Stimulated activated CD4-positive, alpha-beta T cell treated with anti-CD3 and anti-CD28 coated beads, Interleukin-15, amount 100 ng/mL, for 1 hour (primary cell): Measurements from ENCODE around the gene ASMTL.
"Not testable (repeated sequence)": the region's sequence is repeated elsewhere in the genome, so short reads cannot be mapped to it uniquely, and the experiment has no call there.

Experiments
- DNase-seq, 2 donors: peaks; one replicate each; pipeline ENCODE4 v3.0.0-alpha.2; 2020; ENCODE audit warnings: low read depth in 1 of 2, low spot score in 1 of 2

Gene ASMTL

GRCh38 chrX:1452516-1453394 lies at the start of gene ASMTL:
ASMTL (minus strand) TSS chrX:1452909; CDS start chrX:1452840, 69 bp downstream.
- DNase-seq, result peak; percentile 100

GRCh38 chrX:1502241-1502640 lies 49.5 kb upstream of the ASMTL start:
- DNase-seq, result no peak

GRCh38 chrX:1500701-1501624 lies 48.3 kb upstream of the ASMTL start:
- no peak for DNase-seq

GRCh38 chrX:1496076-1496475 lies 43.4 kb upstream of the ASMTL start:
- DNase-seq, result no peak

GRCh38 chrX:1493877-1494510 lies 41.3 kb upstream of the ASMTL start:
- DNase-seq, result no peak

- DNase-seq, result no peak
Measured at GRCh38 chrX:1493412-1493811, 40.7 kb upstream of the ASMTL start.

GRCh38 chrX:1492421-1493012 lies 39.8 kb upstream of the ASMTL start:
- no peak for DNase-seq

GRCh38 chrX:1491851-1492349 lies 39.2 kb upstream of the ASMTL start:
- no peak for DNase-seq

- DNase-seq, result not testable (repeated sequence)
Measured at GRCh38 chrX:1491248-1491647, 38.5 kb upstream of the ASMTL start.

GRCh38 chrX:1490723-1491122 lies 38.0 kb upstream of the ASMTL start:
- not testable (repeated sequence) for DNase-seq

GRCh38 chrX:1489354-1489753 lies 36.6 kb upstream of the ASMTL start:
- not testable (repeated sequence) for DNase-seq

- no peak for DNase-seq
Measured at GRCh38 chrX:1488745-1489144, 36.0 kb upstream of the ASMTL start.

- DNase-seq, result no peak
Measured at GRCh38 chrX:1488141-1488540, 35.4 kb upstream of the ASMTL start.

- no peak for DNase-seq
Measured at GRCh38 chrX:1487401-1487800, 34.7 kb upstream of the ASMTL start.

GRCh38 chrX:1486749-1487361 lies 34.1 kb upstream of the ASMTL start:
- DNase-seq, result no peak

GRCh38 chrX:1486177-1486576 lies 33.5 kb upstream of the ASMTL start:
- no peak for DNase-seq

- no peak for DNase-seq
Measured at GRCh38 chrX:1485033-1485432, 32.3 kb upstream of the ASMTL start.

GRCh38 chrX:1484638-1485019 lies 31.9 kb upstream of the ASMTL start:
- DNase-seq, result no peak

- DNase-seq, result no peak
Measured at GRCh38 chrX:1483843-1484637, 31.3 kb upstream of the ASMTL start.

GRCh38 chrX:1482530-1482928 lies 29.8 kb upstream of the ASMTL start:
- not testable (repeated sequence) for DNase-seq
